GM19452 (cell line): ENCODE data around the gene INKA2.

Experiments
- ATAC-seq: cut with Tn5 transposase; IDR thresholded peaks from one replicate; pipeline ENCODE4 v1.9.1; 2021; ENCODE audit not compliant: unreplicated experiment

The INKA2 gene

GRCh38 chr1:111739194-111739924 is at the start of gene INKA2:
Gene INKA2 (minus strand): TSS chr1:111739395. CDS start chr1:111739242, 153 bp downstream.
- peak; percentile 84 for ATAC-seq

- ATAC-seq, result no peak
Observed at GRCh38 chr1:111786669-111787207, 47.5 kb upstream of the INKA2 start.

GRCh38 chr1:111784273-111784901 is 45.2 kb upstream of the INKA2 start:
- ATAC-seq, result no peak

- no peak for ATAC-seq
Observed at GRCh38 chr1:111779546-111779945, 40.4 kb upstream of the INKA2 start.

DNA sequence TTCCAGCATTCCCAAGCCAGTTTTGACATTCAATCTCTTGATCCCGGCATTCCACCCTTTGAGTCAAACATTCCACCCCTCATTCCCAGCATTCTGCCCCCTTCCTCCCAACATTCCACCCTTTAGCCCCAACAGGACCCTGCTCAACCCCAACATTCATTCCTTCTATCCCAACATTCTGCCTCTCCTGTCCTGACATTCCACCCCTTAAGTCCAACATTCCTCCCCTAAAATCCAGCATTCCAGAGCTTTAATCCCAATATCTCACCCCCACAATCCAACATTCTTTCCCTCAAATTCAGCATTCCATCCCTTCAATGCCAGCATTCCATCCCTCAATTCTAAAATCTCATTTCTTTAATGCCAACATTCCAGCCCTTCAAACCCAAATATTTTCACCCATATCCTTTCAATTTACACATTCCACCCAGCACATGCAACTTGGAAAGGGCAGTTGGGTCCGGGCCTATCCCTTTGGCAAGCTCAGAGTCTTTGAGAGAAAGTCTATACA is 39.4 kb upstream of the INKA2 start:
- no peak for ATAC-seq

- ATAC-seq, result no peak
Observed at GRCh38 chr1:111778066-111778465, 38.9 kb upstream of the INKA2 start.

DNA sequence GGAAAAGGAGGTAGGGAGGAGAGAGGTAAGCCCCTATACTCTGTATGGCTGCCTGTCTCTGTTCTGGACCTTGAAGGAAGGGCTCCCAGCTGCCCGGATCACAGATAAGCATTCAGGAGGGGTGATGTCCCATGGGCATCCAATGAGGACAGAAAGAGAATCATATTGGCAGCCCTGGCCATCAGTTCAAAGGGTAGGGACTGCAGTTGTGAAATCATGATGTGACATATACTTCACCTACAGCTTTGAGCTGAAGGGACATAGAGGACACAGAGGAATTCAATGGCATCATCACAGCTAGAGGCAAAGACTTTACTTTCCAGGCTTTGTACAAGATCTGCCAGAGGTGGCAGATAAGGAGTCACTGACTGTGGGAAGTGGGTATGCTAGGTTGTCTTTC is 38.1 kb upstream of the INKA2 start:
- no peak for ATAC-seq

- no peak for ATAC-seq
Observed at GRCh38 chr1:111776861-111777260, 37.7 kb upstream of the INKA2 start.

DNA sequence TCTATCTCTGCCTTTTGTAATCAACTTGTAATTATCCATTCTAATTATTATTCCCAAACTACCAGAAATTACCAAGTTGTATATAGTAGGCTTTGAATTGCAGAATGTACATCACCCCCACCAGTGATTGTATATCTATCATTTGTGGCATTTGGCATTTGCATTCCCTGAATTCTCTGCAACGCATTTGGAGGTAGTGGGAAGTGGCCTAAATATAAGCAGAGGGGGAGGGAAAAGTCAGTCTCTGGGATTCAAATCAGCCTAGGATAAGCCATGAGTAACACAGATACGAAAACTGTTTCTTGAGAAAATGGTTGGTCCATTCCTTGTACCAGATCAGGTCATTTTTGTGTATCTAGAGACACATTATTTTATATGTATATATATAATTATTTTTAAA is 37.2 kb upstream of the INKA2 start:
- no peak for ATAC-seq

DNA sequence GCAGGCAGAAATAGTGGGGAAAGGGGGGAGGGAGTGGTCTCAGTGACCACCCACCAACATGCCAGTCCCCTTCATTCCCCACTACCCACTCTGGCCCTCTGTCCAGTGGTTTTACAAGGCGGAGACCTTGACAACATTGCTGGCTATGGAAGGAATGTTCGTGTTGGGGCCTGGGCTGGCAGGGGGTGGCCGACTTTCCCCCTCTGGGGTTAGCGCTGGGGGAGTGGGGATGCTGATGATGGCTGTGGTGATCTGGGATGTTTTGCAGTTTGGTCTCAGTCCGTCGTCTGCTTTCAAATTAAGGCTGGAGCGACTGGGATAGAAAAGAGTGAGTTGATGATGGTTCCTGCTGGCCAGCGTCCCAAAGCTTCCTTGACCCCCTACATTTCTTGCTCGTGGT is 36.8 kb upstream of the INKA2 start:
- no peak for ATAC-seq

DNA sequence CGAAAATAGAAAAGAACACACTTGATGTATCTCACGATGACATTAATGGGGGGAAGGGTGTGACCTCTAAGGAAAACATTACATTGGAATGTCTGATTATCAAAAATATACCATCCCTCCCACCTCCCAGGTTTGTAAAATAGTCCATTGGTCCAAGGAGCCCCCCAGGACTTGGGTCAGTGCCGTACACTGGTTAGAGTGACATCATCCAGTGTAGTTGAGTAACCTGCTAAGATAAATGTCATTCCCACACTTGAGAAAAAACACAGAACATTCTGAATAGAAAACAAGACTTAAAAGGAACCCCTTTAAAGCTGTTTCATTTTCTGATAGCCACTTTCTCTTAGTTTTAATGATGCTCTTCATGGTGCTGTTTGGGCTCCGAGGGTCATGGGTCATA is 31.7 kb upstream of the INKA2 start:
- ATAC-seq, result no peak

GRCh38 chr1:111769517-111770146 is 30.4 kb upstream of the INKA2 start:
- ATAC-seq, result no peak

- ATAC-seq, result no peak
Observed at GRCh38 chr1:111768625-111769024, 29.4 kb upstream of the INKA2 start.

- ATAC-seq, result no peak
Observed at GRCh38 chr1:111768023-111768422, 28.8 kb upstream of the INKA2 start.

- ATAC-seq, result no peak
Observed at GRCh38 chr1:111762332-111762731, 23.1 kb upstream of the INKA2 start.

DNA sequence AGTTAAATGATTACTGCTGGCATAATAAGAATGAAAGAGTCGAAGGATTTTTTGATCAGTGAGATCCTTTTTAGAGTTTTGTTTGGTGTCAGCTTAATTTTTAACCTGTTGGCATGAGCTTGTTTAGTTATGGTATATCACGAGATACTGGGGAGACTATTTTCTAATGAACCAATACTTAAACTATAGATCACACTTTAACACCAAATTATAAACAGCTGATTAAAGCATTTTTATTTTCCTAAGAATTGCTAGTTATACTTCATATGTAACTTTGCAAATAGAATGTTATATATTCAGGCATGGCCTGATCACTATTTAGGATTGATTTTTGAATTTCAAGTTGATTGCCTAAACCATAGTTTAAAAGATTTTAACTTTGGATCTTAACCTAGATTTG is 22.5 kb upstream of the INKA2 start:
- no peak for ATAC-seq

DNA sequence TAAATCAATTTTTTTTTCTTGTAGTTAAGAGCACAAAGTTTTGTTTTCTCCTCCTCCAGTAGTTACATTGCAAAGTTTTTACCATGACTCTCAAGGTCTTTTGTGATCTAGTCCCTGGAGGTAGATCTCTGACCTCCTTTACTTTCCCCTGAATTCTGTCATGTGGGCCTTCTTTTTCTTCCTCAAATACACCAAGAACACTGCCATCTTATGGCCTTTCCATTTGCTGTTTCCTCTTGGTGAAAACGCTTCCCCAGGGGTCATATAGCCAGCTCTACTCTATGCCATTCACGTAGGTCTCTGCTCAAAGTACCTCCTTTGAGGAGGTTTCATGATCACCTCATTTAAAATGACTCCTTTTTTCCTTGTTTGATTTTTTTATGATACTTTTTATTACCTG is 19.2 kb upstream of the INKA2 start:
- no peak for ATAC-seq

GRCh38 chr1:111756124-111756513 is 16.9 kb upstream of the INKA2 start:
- ATAC-seq, result no peak

GRCh38 chr1:111755331-111756123 is 16.3 kb upstream of the INKA2 start, which contains the start of gene DDX20:
Gene DDX20 (plus strand): TSS chr1:111755901. CDS start chr1:111755925, 24 bp downstream.
- peak; percentile 87 for ATAC-seq

DNA sequence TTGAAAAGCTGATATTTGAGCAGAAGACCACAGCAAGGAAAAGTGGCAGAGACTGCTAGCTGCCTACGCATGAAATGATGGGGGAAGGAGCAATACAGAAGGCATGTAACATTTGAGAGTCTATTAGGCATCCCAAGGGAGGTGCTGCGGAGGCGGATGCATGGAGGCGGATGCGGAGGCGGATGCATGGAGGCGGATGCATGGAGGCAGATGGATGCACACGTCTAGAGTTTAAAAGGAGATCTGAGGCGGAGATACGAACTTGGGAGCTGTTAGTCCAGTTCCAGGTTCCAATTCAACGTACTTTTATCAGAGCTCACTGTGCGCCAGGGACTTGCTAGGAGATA is 15.8 kb upstream of the INKA2 start:
- ATAC-seq, result no peak
